CD4-positive, alpha-beta T cell (primary cell): ENCODE results near the gene ABR. TPM values are rescaled to one million over a fixed set of nuclear protein-coding genes. Genes with fewer than 3 reads are reported as not detected.

ENCODE experiments used
- ATAC-seq: fragments of 200-7000 bp; cut with Tn5 transposase; one replicate; pipeline ENCODE4 v1.10.0; 2022; ENCODE audit warnings: mild to moderate bottlenecking; ENCODE audit not compliant: poor library complexity
- CTCF ChIA-PET: fragments of 350-600 bp; sonication (Branson Sonifier 250); formaldehyde crosslinking; loops from one replicate; lab custom pipeline; 2021; ENCODE audit warnings: antibody characterized with exemption, inconsistent platforms; lab: Charles Lee
- POLR2A ChIA-PET: fragments of 350-600 bp; sonication (Branson Sonifier 250); formaldehyde crosslinking; loops from one replicate; lab custom pipeline; 2021; ENCODE audit warnings: antibody characterized with exemption, inconsistent platforms; lab: Charles Lee
- DNase-seq, 14 experiments: peaks; one replicate each; pipeline ENCODE4 v3.0.0-alpha.2; 2013 to 2020; ENCODE audit warnings: mixed read lengths in 2 of 14
- H3K27ac ChIP-seq, 2 donors: one replicate each; pipeline versions ENCODE4 v1.5.1 to v1.7.0; 2013; ENCODE audit warnings: low read length in 2 of 2, low read depth in 1 of 2, mild to moderate bottlenecking in 1 of 2
- H3K27me3 ChIP-seq, 2 experiments: 1 replicate in 1 of 2; 2 replicates in 1 of 2; pipeline versions ENCODE4 v1.6.1 to v1.7.0; 2013; ENCODE audit warnings: low read length in 2 of 2, control low read depth in 1 of 2, mild to moderate bottlenecking in 1 of 2, moderate library complexity in 1 of 2; ENCODE audit not compliant: insufficient read depth in 2 of 2, control insufficient read depth in 1 of 2
- H3K36me3 ChIP-seq: one replicate; pipeline ENCODE4 v1.6.1; 2013; ENCODE audit warnings: low read length, control low read depth; ENCODE audit not compliant: insufficient read depth
- H3K4me1 ChIP-seq: one replicate; pipeline ENCODE4 v1.6.1; 2013; ENCODE audit warnings: low read length, control low read depth; ENCODE audit not compliant: insufficient read depth
- H3K4me3 ChIP-seq: one replicate; pipeline ENCODE4 v1.5.1; 2013; ENCODE audit warnings: mild to moderate bottlenecking, low read length, moderate library complexity
- H3K9me3 ChIP-seq, 2 experiments: 1 replicate in 1 of 2; 2 replicates in 1 of 2; pipeline versions ENCODE4 v1.6.1 to v1.7.0; 2013; ENCODE audit warnings: low read length in 2 of 2, mild to moderate bottlenecking in 2 of 2, control low read depth in 1 of 2, moderate library complexity in 1 of 2; ENCODE audit not compliant: control insufficient read depth in 1 of 2, insufficient read depth in 1 of 2
- H3K27ac Mint-ChIP-seq: one replicate; pipeline ENCODE4 v1.8.0; 2020; ENCODE audit warnings: mixed read lengths
- H3K27me3 Mint-ChIP-seq: one replicate; pipeline ENCODE4 v1.8.0; 2021; ENCODE audit warnings: mixed read lengths
- H3K36me3 Mint-ChIP-seq: one replicate; pipeline ENCODE4 v1.8.0; 2021; ENCODE audit warnings: low read depth, mixed read lengths
- H3K4me1 Mint-ChIP-seq: one replicate; pipeline ENCODE4 v1.8.0; 2021; ENCODE audit warnings: low read depth, mixed read lengths
- H3K4me3 Mint-ChIP-seq: one replicate; pipeline ENCODE4 v1.8.0; 2020; ENCODE audit warnings: mild to moderate bottlenecking, mixed read lengths
- H3K9me3 Mint-ChIP-seq: one replicate; pipeline ENCODE4 v1.8.0; 2020; ENCODE audit warnings: mixed read lengths
- intact Hi-C, 2 experiments: fragments of 100-400 bp; cut with DNase I in 1 of 2; cut with micrococcal nuclease in 1 of 2; formaldehyde crosslinking; loops; one replicate each; pipeline versions ENCODE4 v1.15.1 to v1.9.0; 2023 to 2025; cut with DNase I, micrococcal nuclease
- total RNA-seq, 174 experiments: library from RNA in 2 of 174; stranded (reverse) in 2 of 174; gene quantifications; one replicate each; pipeline ENCODE4 v1.2.3 and lab custom pipeline; 2021 to 2026
- TF ChIP-seq, protein P1 (sequence below): fragments of 200-600 bp; IDR thresholded peaks from one replicate; pipeline ENCODE4 v1.8.0; 2022; ENCODE audit warnings: antibody characterized with exemption, mild to moderate bottlenecking

The ABR gene
- total RNA-seq, 2 experiments from 2014 or later: 72.4 to 74.8 TPM

DNA sequence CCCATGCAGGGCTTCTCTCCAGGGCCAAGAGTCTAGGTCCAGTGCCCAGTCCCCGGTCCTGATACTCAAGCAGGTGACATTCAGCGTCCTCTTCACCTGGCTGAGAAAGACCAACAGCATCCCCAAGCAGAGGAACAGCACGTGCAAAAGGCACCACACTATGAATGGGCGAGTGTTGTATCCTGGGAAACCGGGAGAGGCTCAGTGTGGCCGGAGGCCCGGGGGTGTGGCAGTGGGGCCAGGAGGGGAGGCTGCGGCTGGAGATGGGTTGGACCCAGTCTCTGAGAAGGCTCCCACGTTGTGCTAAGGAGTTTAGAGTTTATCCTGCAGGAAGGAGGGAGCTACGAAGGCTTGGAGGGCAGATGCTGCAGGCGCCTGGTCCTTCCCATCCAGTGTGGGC lies 13.5 kb downstream of the ABR start:
- intact Hi-C loops: no loop called here
- TF ChIP-seq, protein P1, sequence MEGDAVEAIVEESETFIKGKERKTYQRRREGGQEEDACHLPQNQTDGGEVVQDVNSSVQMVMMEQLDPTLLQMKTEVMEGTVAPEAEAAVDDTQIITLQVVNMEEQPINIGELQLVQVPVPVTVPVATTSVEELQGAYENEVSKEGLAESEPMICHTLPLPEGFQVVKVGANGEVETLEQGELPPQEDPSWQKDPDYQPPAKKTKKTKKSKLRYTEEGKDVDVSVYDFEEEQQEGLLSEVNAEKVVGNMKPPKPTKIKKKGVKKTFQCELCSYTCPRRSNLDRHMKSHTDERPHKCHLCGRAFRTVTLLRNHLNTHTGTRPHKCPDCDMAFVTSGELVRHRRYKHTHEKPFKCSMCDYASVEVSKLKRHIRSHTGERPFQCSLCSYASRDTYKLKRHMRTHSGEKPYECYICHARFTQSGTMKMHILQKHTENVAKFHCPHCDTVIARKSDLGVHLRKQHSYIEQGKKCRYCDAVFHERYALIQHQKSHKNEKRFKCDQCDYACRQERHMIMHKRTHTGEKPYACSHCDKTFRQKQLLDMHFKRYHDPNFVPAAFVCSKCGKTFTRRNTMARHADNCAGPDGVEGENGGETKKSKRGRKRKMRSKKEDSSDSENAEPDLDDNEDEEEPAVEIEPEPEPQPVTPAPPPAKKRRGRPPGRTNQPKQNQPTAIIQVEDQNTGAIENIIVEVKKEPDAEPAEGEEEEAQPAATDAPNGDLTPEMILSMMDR: no peak
- no peaks in the 10 kb centered on the region for H3K27me3 Mint-ChIP-seq
- DNase-seq (no peak), ATAC-seq (no peak)
- Histone ChIP-seq H3K36me3 (no peaks in the 10 kb centered on the region), H3K27ac (no peak overlapping the region), H3K4me1 (no peaks in the 10 kb centered on the region), H3K27me3 (no peaks in the 10 kb centered on the region), H3K9me3 (no peaks in the 10 kb centered on the region), H3K4me3 (no peak overlapping the region)
- no peaks in the 10 kb centered on the region for H3K9me3 Mint-ChIP-seq
- POLR2A ChIA-PET: no interaction called here
- CTCF ChIA-PET: no interaction called here
- H3K36me3 Mint-ChIP-seq: no peaks in the 10 kb centered on the region
- no peak overlapping the region for H3K27ac Mint-ChIP-seq
- no peaks in the 10 kb centered on the region for H3K4me1 Mint-ChIP-seq
- H3K4me3 Mint-ChIP-seq: no peak overlapping the region

DNA sequence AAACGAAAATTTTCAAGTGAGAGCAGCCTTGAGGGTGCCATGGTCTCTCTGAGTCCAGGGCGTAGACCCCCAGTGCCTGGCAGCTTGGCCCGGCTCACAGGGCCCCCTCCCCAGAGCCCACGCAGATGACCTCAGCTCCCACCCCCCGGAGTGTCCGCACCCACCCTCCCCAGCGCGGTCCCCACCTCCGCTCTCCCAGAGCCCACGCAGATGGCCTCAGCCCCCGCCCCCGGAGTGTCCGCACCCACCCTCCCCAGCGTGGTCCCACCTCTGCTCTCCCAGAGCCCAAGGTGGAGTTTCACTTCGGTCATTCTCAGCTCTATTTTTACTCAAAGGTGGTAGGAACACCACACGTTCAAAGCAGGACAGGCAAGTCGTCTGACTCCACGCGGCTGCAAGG lies 13.9 kb downstream of the ABR start:
- intact Hi-C loops: no loop called here
- CTCF ChIA-PET: no interaction called here
- H3K27me3 Mint-ChIP-seq: no peaks in the 10 kb centered on the region
- Histone ChIP-seq H3K36me3 (no peaks in the 10 kb centered on the region), H3K27me3 (no peaks in the 10 kb centered on the region), H3K27ac (no peak overlapping the region), H3K4me1 (no peaks in the 10 kb centered on the region), H3K9me3 (no peaks in the 10 kb centered on the region), H3K4me3 (no peak overlapping the region)
- TF ChIP-seq, protein P1: no peak
- ATAC-seq: no peak
- no peak overlapping the region for H3K4me3 Mint-ChIP-seq
- H3K36me3 Mint-ChIP-seq: no peaks in the 10 kb centered on the region
- no peak overlapping the region for H3K27ac Mint-ChIP-seq
- DNase-seq: no peak
- H3K9me3 Mint-ChIP-seq: no peaks in the 10 kb centered on the region
- no peaks in the 10 kb centered on the region for H3K4me1 Mint-ChIP-seq
- POLR2A ChIA-PET: no interaction called here

DNA sequence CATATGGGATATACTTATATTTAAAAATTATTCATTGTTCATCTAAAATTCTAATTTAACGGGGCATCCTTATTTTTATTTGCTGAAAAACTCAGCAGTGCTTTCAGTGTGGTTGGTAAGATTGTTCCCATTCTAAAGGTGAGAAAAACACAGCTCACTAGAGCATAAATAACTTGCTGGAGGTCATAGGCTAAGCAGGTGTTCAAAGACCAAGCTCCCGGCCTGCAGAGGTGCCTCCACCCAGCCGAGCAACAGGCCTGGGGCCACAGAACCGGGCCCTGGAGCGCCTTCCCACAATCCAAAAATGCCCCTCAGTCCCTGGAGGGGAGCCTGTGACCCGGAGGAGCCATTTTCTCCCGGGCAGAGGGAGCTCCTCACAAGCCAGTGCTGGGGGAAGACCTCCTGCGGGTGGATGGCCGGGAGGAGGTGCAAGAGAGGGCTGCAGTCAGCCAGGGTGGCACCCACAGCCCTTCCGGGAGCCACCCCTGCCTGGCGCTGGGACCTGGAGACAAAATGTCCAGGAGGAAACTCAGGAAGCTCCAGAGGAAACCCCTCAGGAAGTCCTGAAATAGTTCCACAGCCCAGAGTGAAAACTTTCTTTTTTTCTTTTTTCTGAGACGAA lies 14.7 kb downstream of the ABR start:
- no peaks in the 10 kb centered on the region for H3K27me3 ChIP-seq
- H3K36me3 Mint-ChIP-seq: no peaks in the 10 kb centered on the region
- H3K4me3 ChIP-seq: no peak overlapping the region
- no peaks in the 10 kb centered on the region for H3K9me3 Mint-ChIP-seq
- no peak for DNase-seq
- no peak overlapping the region for H3K4me3 Mint-ChIP-seq
- no peak overlapping the region for H3K27ac Mint-ChIP-seq
- no peak overlapping the region for H3K27ac ChIP-seq
- TF ChIP-seq, protein P1: no peak
- ChIA-PET CTCF (no interaction called here), POLR2A (no interaction called here)
- no peaks in the 10 kb centered on the region for H3K4me1 ChIP-seq
- H3K27me3 Mint-ChIP-seq: no peaks in the 10 kb centered on the region
- no peak for ATAC-seq
- no peaks in the 10 kb centered on the region for H3K36me3 ChIP-seq
- intact Hi-C loops: no loop called here
- no peaks in the 10 kb centered on the region for H3K9me3 ChIP-seq
- H3K4me1 Mint-ChIP-seq: no peaks in the 10 kb centered on the region
